SK-N-SH (cell line): Measurements from ENCODE around the gene RAMP1.

Experiments
- EZH2phosphoT487 ChIP-seq: fragments of 200-600 bp; sonication (generic); IDR thresholded peaks from 2 replicates; pipeline ENCODE4 v1.6.1; 2017; ENCODE audit warnings: low read depth, mixed run types, mild to moderate bottlenecking, antibody characterized with exemption, moderate library complexity, borderline replicate concordance
- GATA2 ChIP-seq: sonication (generic); formaldehyde crosslinking; IDR thresholded peaks from 2 replicates; pipeline ENCODE4 v1.5.0; 2020; ENCODE audit warnings: mild to moderate bottlenecking, missing genetic modification reagents
- MXI1 ChIP-seq: IDR thresholded peaks from 2 replicates; pipeline ENCODE4 v1.6.1; 2012; ENCODE audit warnings: mild to moderate bottlenecking, low read depth, low read length, improper control_type of control experiment
- NFIC ChIP-seq: IDR thresholded peaks from 2 replicates; pipeline ENCODE4 v1.4.0; 2012; ENCODE audit warnings: borderline replicate concordance
- POLR2AphosphoS5 ChIP-seq: IDR thresholded peaks from 2 replicates; pipeline ENCODE4 v1.6.1; 2012; ENCODE audit warnings: low read depth, low read length
- RCOR1 ChIP-seq: fragments of 150-350 bp; IDR thresholded peaks from 2 replicates; pipeline ENCODE4 v1.6.1; 2017; ENCODE audit warnings: antibody characterized with exemption, low read length
- SIN3A ChIP-seq: IDR thresholded peaks from 2 replicates; pipeline ENCODE4 v1.6.1; 2012; ENCODE audit warnings: low read depth, mild to moderate bottlenecking, low read length, moderate library complexity, borderline replicate concordance
- TAF1 ChIP-seq: IDR thresholded peaks from 2 replicates; pipeline ENCODE4 v1.6.1; 2012; ENCODE audit warnings: low read depth, mild to moderate bottlenecking, low read length, moderate library complexity, borderline replicate concordance
- TCF12 ChIP-seq: IDR thresholded peaks from 2 replicates; pipeline ENCODE4 v1.4.0; 2012
- TF ChIP-seq, protein P1 (sequence below): fragments of 200-600 bp; sonication (generic); IDR thresholded peaks from 2 replicates; pipeline ENCODE4 v1.6.1; 2017; ENCODE audit warnings: antibody characterized with exemption, mild to moderate bottlenecking, moderate library complexity
- TF ChIP-seq, protein P2 (sequence below): IDR thresholded peaks from 2 replicates; pipeline ENCODE4 v1.6.1; 2012; ENCODE audit warnings: mild to moderate bottlenecking, low read depth, low read length, moderate library complexity

DNA sequence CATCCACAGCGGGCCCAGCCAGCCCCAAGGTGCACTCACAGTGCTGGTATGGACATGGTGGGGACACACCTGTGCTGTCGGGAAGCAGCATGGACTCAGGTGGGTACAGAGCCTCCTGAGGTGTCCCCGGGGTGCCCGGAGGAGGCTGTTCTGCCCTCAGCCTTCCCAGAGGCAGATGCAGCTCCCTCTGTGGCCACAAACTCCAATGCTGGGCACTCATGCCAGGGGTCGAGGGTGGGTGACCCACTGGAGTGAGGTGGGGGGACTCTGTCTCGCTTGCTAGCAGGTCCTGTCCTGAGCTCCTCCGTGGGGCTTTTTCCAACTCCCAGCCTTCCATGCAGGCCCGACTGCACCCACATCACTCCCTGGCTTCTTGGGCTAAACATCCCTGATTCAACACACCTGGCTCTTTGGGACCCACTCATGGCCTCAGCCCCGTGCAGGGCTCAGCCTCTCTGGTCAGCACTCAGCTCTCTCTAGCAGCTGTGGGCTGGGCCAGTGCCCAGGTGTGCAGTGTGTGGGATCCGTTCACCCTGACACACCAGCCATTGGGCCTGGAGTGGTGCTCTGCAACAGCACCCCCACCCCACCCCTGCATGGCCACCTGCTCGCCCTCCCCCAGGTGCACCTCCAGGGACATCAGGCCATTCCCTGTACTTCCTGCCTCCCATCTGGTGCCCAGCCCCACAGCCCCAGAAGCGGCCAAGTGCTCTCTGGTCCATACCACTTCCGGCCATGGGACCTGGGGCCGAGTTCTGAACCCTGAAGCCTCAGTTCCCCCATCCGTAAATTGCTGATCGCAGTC is 16.0 kb downstream of the RAMP1 start:
- TF ChIP-seq, protein P1, sequence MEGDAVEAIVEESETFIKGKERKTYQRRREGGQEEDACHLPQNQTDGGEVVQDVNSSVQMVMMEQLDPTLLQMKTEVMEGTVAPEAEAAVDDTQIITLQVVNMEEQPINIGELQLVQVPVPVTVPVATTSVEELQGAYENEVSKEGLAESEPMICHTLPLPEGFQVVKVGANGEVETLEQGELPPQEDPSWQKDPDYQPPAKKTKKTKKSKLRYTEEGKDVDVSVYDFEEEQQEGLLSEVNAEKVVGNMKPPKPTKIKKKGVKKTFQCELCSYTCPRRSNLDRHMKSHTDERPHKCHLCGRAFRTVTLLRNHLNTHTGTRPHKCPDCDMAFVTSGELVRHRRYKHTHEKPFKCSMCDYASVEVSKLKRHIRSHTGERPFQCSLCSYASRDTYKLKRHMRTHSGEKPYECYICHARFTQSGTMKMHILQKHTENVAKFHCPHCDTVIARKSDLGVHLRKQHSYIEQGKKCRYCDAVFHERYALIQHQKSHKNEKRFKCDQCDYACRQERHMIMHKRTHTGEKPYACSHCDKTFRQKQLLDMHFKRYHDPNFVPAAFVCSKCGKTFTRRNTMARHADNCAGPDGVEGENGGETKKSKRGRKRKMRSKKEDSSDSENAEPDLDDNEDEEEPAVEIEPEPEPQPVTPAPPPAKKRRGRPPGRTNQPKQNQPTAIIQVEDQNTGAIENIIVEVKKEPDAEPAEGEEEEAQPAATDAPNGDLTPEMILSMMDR, result no peak
- TF ChIP-seq, protein P2, sequence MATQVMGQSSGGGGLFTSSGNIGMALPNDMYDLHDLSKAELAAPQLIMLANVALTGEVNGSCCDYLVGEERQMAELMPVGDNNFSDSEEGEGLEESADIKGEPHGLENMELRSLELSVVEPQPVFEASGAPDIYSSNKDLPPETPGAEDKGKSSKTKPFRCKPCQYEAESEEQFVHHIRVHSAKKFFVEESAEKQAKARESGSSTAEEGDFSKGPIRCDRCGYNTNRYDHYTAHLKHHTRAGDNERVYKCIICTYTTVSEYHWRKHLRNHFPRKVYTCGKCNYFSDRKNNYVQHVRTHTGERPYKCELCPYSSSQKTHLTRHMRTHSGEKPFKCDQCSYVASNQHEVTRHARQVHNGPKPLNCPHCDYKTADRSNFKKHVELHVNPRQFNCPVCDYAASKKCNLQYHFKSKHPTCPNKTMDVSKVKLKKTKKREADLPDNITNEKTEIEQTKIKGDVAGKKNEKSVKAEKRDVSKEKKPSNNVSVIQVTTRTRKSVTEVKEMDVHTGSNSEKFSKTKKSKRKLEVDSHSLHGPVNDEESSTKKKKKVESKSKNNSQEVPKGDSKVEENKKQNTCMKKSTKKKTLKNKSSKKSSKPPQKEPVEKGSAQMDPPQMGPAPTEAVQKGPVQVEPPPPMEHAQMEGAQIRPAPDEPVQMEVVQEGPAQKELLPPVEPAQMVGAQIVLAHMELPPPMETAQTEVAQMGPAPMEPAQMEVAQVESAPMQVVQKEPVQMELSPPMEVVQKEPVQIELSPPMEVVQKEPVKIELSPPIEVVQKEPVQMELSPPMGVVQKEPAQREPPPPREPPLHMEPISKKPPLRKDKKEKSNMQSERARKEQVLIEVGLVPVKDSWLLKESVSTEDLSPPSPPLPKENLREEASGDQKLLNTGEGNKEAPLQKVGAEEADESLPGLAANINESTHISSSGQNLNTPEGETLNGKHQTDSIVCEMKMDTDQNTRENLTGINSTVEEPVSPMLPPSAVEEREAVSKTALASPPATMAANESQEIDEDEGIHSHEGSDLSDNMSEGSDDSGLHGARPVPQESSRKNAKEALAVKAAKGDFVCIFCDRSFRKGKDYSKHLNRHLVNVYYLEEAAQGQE, result no peak
- TF ChIP-seq GATA2 (no peak), TAF1 (no peak), NFIC (no peak), SIN3A (no peak), EZH2phosphoT487 (no peak), TCF12 (no peak), MXI1 (no peak), RCOR1 (no peak), POLR2AphosphoS5 (no peak)
